NCI-H748 (cell line): ENCODE measurements around the gene CCDC177.

Experiments
- DNase-seq: peaks from one replicate; lab custom pipeline; 2025; ENCODE audit not compliant: unreplicated experiment; lab: John Stamatoyannopoulos, UW

The CCDC177 gene

GRCh38 chr14:69569859-69570258, 4.8 kb downstream of the CCDC177 start:
- DNase-seq = no peak

DNA sequence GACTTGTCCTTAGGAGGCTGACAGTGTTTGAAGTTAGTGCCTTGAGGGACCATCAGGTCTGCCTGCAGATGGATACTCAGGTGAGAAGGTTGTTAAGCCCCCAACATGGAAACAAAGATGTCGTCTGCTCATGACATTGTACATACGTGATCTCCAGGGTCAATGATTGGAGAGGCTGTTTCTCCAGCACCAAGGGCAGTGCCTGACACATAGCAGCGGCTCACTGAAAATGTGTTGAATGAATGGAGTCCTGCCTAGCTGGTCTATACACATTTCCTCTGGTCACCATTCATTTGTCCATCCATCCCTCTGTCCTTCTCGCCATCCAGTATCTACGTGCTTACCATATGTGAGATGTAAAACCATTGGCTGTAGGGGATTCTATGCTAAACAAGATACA, 7.1 kb downstream of the CCDC177 start:
- no peak for DNase-seq

- DNase-seq = no peak
Observed at GRCh38 chr14:69561893-69562292, 12.8 kb downstream of the CCDC177 start.

DNA sequence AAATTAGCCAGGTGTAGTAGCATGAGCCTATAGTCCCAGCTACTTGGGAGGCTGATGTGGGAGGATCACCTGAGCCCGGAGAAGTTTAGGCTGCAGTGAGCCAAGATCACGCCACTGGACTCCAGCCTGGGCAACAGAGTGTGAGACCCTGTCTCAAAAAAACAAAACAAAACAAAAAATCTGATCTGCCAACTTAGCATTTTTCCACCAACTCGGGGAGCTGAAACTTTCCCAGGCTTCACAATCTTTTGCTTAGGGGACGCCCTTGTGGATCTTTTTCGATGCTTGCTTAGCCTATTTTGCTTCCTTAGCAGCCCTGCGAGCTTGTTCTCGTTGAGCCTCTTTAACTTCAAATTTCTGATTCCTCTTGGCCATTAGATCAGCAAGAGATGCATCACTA, 13.8 kb downstream of the CCDC177 start:
- no peak for DNase-seq

GRCh38 chr14:69559581-69560011, 15.1 kb downstream of the CCDC177 start:
- DNase-seq = peak; percentile 70

GRCh38 chr14:69558774-69559173, 15.9 kb downstream of the CCDC177 start:
- no peak for DNase-seq

DNA sequence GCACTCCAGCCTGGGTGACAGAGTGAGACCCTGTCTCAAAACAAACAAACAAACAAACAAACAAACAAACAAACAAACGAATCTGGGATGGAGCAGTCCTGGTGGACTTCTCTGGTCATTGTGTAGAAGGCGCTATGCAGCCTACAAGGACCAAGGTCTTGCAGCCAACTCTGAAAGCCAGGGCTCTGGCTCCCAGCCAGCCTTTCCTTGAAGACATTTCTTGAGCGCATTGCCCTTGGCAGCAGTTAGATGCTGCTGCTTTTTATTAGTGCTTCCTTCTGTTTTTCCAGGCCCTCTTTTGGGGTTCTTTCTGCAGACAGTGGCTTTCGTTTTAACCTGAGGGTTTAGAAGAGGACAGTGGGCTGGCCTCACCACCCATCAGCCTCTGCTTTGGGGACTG, 20.2 kb downstream of the CCDC177 start:
- DNase-seq = no peak

GRCh38 chr14:69553252-69553651, 21.4 kb downstream of the CCDC177 start:
- no peak for DNase-seq

DNA sequence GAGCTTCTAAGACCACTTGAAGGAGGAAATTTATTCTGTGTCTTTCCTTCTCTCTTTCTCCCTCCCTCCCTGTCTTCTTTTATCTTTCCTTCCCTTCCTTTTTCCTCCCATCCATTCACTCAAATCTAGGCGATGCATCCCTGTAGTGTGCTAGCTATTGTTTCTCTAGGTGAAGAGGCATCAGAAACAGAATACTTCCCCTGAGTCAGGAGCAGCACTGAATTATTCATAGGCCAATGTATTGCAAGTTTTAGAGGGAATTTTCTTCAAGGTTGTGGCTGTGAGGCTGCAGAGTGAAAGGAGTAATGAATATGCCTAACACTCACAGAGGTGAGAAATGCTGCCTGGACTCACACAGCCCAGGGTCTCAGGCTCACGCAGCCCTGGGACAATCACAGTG, 23.2 kb downstream of the CCDC177 start:
- no peak for DNase-seq

GRCh38 chr14:69548566-69548965, 26.1 kb downstream of the CCDC177 start:
- no peak for DNase-seq

DNA sequence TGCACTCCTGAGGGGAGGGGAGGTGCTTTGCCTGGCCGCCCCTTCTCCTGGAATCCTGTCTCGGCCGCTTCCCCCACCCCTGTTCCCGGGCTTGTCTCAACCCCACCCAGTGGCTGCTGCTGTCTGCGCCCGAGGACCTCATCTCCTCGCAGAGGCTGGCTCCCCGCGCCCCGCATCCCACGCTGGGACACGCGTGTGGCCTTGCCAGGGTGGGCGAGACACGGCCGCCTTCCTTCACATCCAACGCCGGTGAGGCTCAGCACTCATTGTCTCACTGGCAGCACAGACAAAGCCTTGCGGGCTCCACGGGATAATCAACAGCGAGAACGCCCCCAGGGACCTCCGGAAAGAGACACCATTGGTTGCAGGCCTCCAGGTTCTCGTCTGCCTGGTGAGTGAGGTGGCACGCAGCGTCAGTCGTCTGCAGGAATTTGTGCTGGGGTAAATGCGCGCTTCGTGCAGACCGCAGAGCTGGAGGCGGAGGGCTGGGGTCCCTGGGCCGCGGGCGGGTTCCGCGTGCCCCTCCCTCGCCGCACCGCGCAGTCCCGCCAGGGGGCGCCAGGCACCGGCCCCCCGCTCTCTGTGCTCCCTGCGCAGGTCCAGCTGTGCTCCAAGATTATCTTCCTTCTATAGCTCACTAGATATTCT, 26.8 kb downstream of the CCDC177 start:
- DNase-seq = peak; percentile 55

- peak; percentile 72 for DNase-seq
Observed at GRCh38 chr14:69543341-69544115, 31.1 kb downstream of the CCDC177 start.

- no peak for DNase-seq
Observed at GRCh38 chr14:69542311-69542710, 32.4 kb downstream of the CCDC177 start.

DNA sequence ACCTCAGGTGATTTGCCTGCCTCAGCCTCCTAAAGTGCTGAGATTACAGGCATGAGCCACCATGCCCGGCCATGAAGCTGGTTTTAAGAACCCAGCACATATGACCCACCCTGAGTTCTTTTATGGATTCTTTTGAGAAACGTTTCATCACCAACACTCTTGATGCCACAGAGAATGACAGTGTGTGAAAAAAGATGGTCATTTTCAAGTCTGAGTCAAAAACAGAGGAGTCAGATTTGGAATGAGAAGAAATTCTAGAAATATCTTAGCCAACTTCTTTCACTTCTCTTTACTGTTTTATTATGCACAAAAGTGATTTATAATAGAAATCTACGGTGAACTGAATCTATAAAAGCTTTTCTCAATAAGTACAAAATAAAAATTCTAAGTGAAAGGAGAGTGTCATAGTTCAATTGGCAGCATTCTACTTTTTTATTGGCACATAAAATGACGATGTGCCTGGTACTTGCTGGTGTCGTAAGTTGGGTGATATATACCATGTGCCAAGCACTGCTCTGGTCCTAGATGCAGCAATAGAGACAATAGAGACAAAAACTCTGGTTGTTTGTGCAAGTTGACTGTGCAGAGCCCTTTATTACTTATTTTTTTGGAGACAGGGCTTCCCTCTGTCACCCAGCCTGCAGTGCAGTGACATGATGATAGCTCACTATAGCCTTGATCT, 33.9 kb downstream of the CCDC177 start:
- no peak for DNase-seq

- no peak for DNase-seq
Observed at GRCh38 chr14:69539631-69540410, 34.9 kb downstream of the CCDC177 start.

DNA sequence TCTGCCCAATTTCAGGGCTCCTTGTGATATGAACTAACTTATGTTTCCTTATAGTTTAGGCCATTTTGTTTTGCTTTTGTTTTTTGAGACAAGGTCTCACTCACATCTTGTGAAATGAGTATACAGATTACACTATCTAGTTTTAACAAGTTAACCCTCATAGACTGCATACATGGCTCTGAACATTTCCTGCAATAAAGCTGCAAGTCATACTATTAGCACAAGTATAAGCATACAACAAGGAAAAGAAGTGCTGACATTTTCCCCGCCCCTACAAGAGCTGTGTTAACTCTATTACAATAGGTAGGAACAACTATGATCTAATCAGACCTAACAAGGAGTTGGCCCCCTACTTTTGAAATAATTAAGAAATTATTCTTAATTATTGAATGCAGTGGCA, 35.9 kb downstream of the CCDC177 start:
- no peak for DNase-seq

GRCh38 chr14:69537900-69538299, 36.8 kb downstream of the CCDC177 start:
- no peak for DNase-seq

DNA sequence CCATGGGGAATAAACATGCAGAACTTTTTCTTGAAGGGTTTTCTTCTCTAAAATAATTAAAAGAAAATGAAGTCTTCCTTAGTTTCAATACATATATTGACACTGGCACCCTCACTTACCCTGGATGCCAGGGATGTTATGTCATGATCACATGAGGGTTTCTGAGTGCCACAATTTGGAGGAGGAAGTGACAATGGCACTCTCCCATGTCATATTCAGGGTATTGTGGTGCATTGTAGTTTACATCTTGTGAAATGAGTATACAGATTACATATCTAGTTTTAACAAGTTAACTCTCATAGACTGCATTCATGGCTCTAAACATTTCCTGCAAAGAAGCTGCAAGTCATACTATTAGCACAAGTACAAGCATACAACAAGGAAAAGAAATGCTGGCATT, 37.7 kb downstream of the CCDC177 start:
- DNase-seq = no peak

- peak; percentile 72 for DNase-seq
Observed at GRCh38 chr14:69535230-69535848, 39.3 kb downstream of the CCDC177 start.

GRCh38 chr14:69532561-69533340, 41.9 kb downstream of the CCDC177 start:
- DNase-seq = no peak
